ENCODE data around the gene COPG1. TPM values are rescaled to one million over a fixed set of nuclear protein-coding genes. Genes with fewer than 3 reads are reported as not detected.

Gene COPG1
- total RNA-seq, result 157 and 220 TPM in 2 replicates

DNA sequence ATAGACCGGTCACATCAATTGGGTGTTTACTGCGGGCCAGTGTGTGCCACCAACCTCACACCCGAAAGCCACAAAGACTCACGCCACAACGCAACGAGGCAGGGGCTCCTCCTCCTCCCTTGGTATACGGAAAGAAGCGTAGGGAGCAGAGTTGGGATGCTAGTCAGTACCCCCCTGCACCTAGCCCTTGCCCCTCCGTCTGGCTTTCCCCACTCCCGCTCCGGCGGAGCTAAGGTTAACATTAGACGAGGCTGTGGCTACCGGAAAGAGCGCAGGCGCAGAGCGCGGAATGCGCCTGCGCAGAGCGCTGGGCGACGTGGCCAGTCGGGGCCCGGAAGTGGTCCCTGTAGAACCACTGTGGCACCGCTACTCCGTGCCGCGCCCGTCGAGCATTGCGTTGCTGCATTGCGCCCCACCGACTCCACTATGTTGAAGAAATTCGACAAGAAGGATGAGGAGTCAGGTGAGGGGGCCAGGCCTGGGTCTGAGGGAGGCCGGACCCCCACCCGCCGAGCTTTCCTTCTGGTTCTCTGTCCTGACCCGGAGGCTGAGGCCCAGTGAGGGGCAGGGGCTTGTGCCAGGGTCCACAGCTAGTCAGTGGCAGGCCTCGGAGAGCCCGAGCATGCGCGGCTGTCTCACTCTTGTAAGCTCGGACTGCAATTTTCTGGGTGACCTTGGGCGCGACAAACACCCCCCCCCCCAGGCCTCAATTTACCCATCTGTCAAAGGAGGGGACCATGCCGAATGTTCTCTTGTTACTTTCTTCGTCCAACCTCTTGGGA lies at the start of gene COPG1:
Gene COPG1 (plus strand): TSS at position 323 of the 782 bp plus-strand sequence. CDS start 104 bp downstream, at position 427.

DNA sequence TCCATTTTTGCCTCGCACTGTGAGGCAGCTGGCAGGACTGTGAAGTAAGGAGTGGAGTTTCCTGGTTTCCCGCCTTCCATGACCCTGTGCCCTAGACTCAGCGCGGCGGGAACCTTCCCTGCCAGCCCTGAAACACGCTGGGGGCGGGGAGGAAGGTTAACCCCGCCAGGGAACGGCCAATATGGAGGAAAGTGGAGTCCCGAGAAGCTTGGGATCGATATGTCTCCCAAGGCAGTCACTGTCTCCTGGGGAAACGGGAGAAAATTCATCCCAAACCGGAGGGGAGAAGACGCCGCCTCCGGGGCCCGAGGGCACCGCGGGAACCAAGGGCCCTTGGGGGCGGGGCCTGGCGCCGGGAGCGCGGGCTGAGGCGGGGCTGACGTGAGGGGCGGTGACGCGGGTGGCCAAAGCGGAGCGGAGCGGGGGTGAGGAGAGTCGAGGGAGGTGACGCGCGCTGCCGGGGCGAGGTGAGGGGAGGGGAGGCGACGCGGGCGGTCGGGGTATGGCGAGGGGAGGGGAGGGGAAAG lies 29.1 kb downstream of the COPG1 start, which contains the start of gene HMCES:
Gene HMCES (plus strand): TSS at position 432 of the 527 bp plus-strand sequence. CDS start 863 bp downstream, outside the sequence.

Other genes starting within 250 kb of the COPG1 start
- not detected in 2 replicates for gene EFCC1, start 248.3 kb upstream of the COPG1 start, total RNA-seq
- gene GP9, start 188.8 kb upstream of the COPG1 start, total RNA-seq, result not detected in 2 replicates
- 2.6 and 19.1 TPM in 2 replicates for gene RAB43, start 127.8 kb upstream of the COPG1 start, total RNA-seq
- gene ISY1, start 88.5 kb upstream of the COPG1 start, total RNA-seq, result 20.8 and 21.4 TPM in 2 replicates
- gene CNBP, start 65.7 kb upstream of the COPG1 start, total RNA-seq, result 209 and 219 TPM in 2 replicates
- gene HMCES, start 29.3 kb downstream of the COPG1 start, total RNA-seq, result 14.7 and 35.7 TPM in 2 replicates
- gene EFCAB12, start 179.0 kb downstream of the COPG1 start, total RNA-seq, result 0.12 and 0.34 TPM in 2 replicates
- 14.8 and 21.6 TPM in 2 replicates for gene MBD4, start 190.3 kb downstream of the COPG1 start, total RNA-seq
- 10.8 and 21.8 TPM in 2 replicates for gene IFT122, start 190.6 kb downstream of the COPG1 start, total RNA-seq

All from pericardium fibroblast (primary cell).